Thyroid gland (tissue), 4 donors: Measurements from ENCODE around the gene NPIPB12.
"Not testable (repeated sequence)": the region's sequence is repeated elsewhere in the genome, so short reads cannot be mapped to it uniquely, and the experiment has no call there.

Experiments used
- POLR2A ChIP-seq, 2 donors: fragments of 450-650 bp; IDR thresholded peaks; one replicate each; pipeline ENCODE4 v1.6.1; 2017; ENCODE audit warnings: antibody characterized with exemption in 2 of 2, mild to moderate bottlenecking in 2 of 2, moderate library complexity in 1 of 2
- TF ChIP-seq, protein P1 (sequence below), 6 experiments: fragments of 200-600 bp in 3 of 6; fragments of 450-650 bp in 3 of 6; sonication (generic) in 3 of 6; IDR thresholded peaks; one replicate each; pipeline ENCODE4 v1.5.1; 2016 to 2019; ENCODE audit warnings: antibody characterized with exemption in 6 of 6, mild to moderate bottlenecking in 2 of 6, inconsistent platforms in 1 of 6, moderate library complexity in 1 of 6

GRCh38 chr16:29459706-29460646 is 46.2 kb downstream of the NPIPB12 start, which contains the start of gene SULT1A4:
- TF ChIP-seq, protein P1, sequence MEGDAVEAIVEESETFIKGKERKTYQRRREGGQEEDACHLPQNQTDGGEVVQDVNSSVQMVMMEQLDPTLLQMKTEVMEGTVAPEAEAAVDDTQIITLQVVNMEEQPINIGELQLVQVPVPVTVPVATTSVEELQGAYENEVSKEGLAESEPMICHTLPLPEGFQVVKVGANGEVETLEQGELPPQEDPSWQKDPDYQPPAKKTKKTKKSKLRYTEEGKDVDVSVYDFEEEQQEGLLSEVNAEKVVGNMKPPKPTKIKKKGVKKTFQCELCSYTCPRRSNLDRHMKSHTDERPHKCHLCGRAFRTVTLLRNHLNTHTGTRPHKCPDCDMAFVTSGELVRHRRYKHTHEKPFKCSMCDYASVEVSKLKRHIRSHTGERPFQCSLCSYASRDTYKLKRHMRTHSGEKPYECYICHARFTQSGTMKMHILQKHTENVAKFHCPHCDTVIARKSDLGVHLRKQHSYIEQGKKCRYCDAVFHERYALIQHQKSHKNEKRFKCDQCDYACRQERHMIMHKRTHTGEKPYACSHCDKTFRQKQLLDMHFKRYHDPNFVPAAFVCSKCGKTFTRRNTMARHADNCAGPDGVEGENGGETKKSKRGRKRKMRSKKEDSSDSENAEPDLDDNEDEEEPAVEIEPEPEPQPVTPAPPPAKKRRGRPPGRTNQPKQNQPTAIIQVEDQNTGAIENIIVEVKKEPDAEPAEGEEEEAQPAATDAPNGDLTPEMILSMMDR (IDR thresholded peaks at IDR 0.05): not testable (repeated sequence)
- not testable (repeated sequence) for TF ChIP-seq POLR2A (IDR thresholded peaks at IDR 0.05)
